Stimulated activated CD4-positive, alpha-beta T cell treated with anti-CD3 and anti-CD28 coated beads, Interleukin-12 subunit alpha, Interleukin-12 subunit beta, amount 100 ng/mL, for 4 hours (primary cell): ENCODE results near the gene ANO10.
"Not testable (repeated sequence)": the region's sequence is repeated elsewhere in the genome, so short reads cannot be mapped to it uniquely, and the experiment has no call there.

ENCODE experiments used
- DNase-seq: peaks from one replicate; pipeline ENCODE4 v3.0.0-alpha.2; 2020

Gene ANO10

GRCh38 chr3:43621656-43622432 is at the start of gene ANO10:
ANO10 (minus strand) TSS chr3:43622011; CDS start chr3:43605852, 16,159 bp downstream.
- DNase-seq: peak; percentile 99

GRCh38 chr3:43670635-43671522 is 49.1 kb upstream of the ANO10 start:
- DNase-seq: no peak

- DNase-seq: not testable (repeated sequence)
Measured at GRCh38 chr3:43665011-43665410, 43.2 kb upstream of the ANO10 start.

GRCh38 chr3:43661376-43661775 is 39.6 kb upstream of the ANO10 start:
- not testable (repeated sequence) for DNase-seq

GRCh38 chr3:43659250-43659880 is 37.6 kb upstream of the ANO10 start:
- DNase-seq: no peak

GRCh38 chr3:43656390-43656789 is 34.6 kb upstream of the ANO10 start:
- DNase-seq: not testable (repeated sequence)

GRCh38 chr3:43650345-43650744 is 28.5 kb upstream of the ANO10 start:
- no peak for DNase-seq

GRCh38 chr3:43649365-43649968 is 27.7 kb upstream of the ANO10 start:
- no peak for DNase-seq

GRCh38 chr3:43648957-43649356 is 27.1 kb upstream of the ANO10 start:
- no peak for DNase-seq

- DNase-seq: no peak
Measured at GRCh38 chr3:43647331-43648166, 25.7 kb upstream of the ANO10 start.

GRCh38 chr3:43644443-43644842 is 22.6 kb upstream of the ANO10 start:
- DNase-seq: no peak

- no peak for DNase-seq
Measured at GRCh38 chr3:43641306-43642114, 19.7 kb upstream of the ANO10 start.

- no peak for DNase-seq
Measured at GRCh38 chr3:43640681-43641080, 18.9 kb upstream of the ANO10 start.

GRCh38 chr3:43638594-43639447 is 17.0 kb upstream of the ANO10 start:
- peak; percentile 10 for DNase-seq

- DNase-seq: no peak
Measured at GRCh38 chr3:43637702-43638101, 15.9 kb upstream of the ANO10 start.

GRCh38 chr3:43632986-43633385 is 11.2 kb upstream of the ANO10 start:
- no peak for DNase-seq

GRCh38 chr3:43632269-43632733 is 10.5 kb upstream of the ANO10 start:
- no peak for DNase-seq

- DNase-seq: no peak
Measured at GRCh38 chr3:43629741-43630140, 7.9 kb upstream of the ANO10 start.

- DNase-seq: no peak
Measured at GRCh38 chr3:43629257-43629656, 7.4 kb upstream of the ANO10 start.

- DNase-seq: no peak
Measured at GRCh38 chr3:43627360-43627759, 5.5 kb upstream of the ANO10 start.
